ENCODE data around the gene TMEM192. TPM values are rescaled to one million over a fixed set of nuclear protein-coding genes. Genes with fewer than 3 reads are reported as not detected.
A peak's percentile ranks its signal among the peaks of the same experiment; 100 is the strongest.

Gene TMEM192
- total RNA-seq, 4 donors from 2014 or later = 11.6 to 19.1 (median 14.1) TPM

GRCh38 chr4:165151734-165152133 is 39.1 kb upstream of the TMEM192 start:
- H3K9me3 ChIP-seq = no peaks in the 10 kb centered on the region
- no peak overlapping the region for H3K27ac ChIP-seq (replicated peaks in 1 of 4)
- intact Hi-C loops (cut with DNase I) = no loop called here
- H3K27me3 ChIP-seq = no peaks in the 10 kb centered on the region
- no peak overlapping the region for H3K4me3 ChIP-seq
- no peaks in the 10 kb centered on the region for H3K36me3 ChIP-seq
- no peak for TF ChIP-seq EP300 (IDR thresholded peaks at IDR 0.05)
- no peak for TF ChIP-seq CTCF (IDR thresholded peaks at IDR 0.05)
- no peak for TF ChIP-seq POLR2AphosphoS5 (IDR thresholded peaks at IDR 0.05)
- no peak for TF ChIP-seq POLR2A (IDR thresholded peaks at IDR 0.05; ENCODE audit: low read depth)
- H3K4me1 ChIP-seq = peaks cover 0 to 6% (median 2%) of the 10 kb centered on the region in 4 donors
- peak; percentile 17 for DNase-seq (ENCODE audit: extremely low spot score)

GRCh38 chr4:165150545-165150944 is 37.9 kb upstream of the TMEM192 start:
- H3K9me3 ChIP-seq = no peaks in the 10 kb centered on the region
- peaks cover 0 to 6% (median 2%) of the 10 kb centered on the region in 4 donors for H3K4me1 ChIP-seq
- TF ChIP-seq POLR2AphosphoS5 (IDR thresholded peaks at IDR 0.05) (no peak), POLR2A (IDR thresholded peaks at IDR 0.05; ENCODE audit: low read depth) (no peak), CTCF (IDR thresholded peaks at IDR 0.05) (no peak), EP300 (IDR thresholded peaks at IDR 0.05) (no peak)
- H3K4me3 ChIP-seq = no peak overlapping the region
- no peaks in the 10 kb centered on the region for H3K27me3 ChIP-seq
- intact Hi-C loops (cut with DNase I) = no loop called here
- WGBS = 96% methylated on average over 3 of the region's 3 CpGs
- no peaks in the 10 kb centered on the region for H3K36me3 ChIP-seq
- H3K27ac ChIP-seq (replicated peaks in 1 of 4) = no peak overlapping the region
- DNase-seq (ENCODE audit: extremely low spot score) = peak; percentile 26

- Histone ChIP-seq H3K4me1 (no peaks in the 10 kb centered on the region), H3K27ac (replicated peaks in 1 of 4) (no peak overlapping the region), H3K9me3 (no peaks in the 10 kb centered on the region), H3K36me3 (no peaks in the 10 kb centered on the region), H3K4me3 (no peak overlapping the region), H3K27me3 (peaks cover 0 to 4% (median 0%) of the 10 kb centered on the region in 4 donors)
- intact Hi-C loops (cut with DNase I) = no loop called here
- DNase-seq (ENCODE audit: extremely low spot score) = peak; percentile 24
- WGBS = 84% methylated on average over 3 of the region's 3 CpGs
- TF ChIP-seq CTCF (IDR thresholded peaks at IDR 0.05) = no peak
- no peak for TF ChIP-seq POLR2A (IDR thresholded peaks at IDR 0.05; ENCODE audit: low read depth)
- no peak for TF ChIP-seq POLR2AphosphoS5 (IDR thresholded peaks at IDR 0.05)
- TF ChIP-seq EP300 (IDR thresholded peaks at IDR 0.05) = no peak
Observed at GRCh38 chr4:165138843-165139242, 26.2 kb upstream of the TMEM192 start.

GRCh38 chr4:165137205-165137604 is 24.5 kb upstream of the TMEM192 start:
- H3K27ac ChIP-seq (replicated peaks in 1 of 4) = no peak overlapping the region
- H3K4me3 ChIP-seq = no peak overlapping the region

More at GRCh38 chr4:165137205-165137604, 24.5 kb upstream of the TMEM192 start:
- intact Hi-C loops (cut with DNase I) = no loop called here
- no peaks in the 10 kb centered on the region for H3K4me1 ChIP-seq
- peaks cover 0 to 4% (median 0%) of the 10 kb centered on the region in 4 donors for H3K27me3 ChIP-seq
- TF ChIP-seq EP300 (IDR thresholded peaks at IDR 0.05) = no peak
- TF ChIP-seq POLR2A (IDR thresholded peaks at IDR 0.05; ENCODE audit: low read depth) = no peak
- TF ChIP-seq CTCF (IDR thresholded peaks at IDR 0.05) = no peak
- no peak for TF ChIP-seq POLR2AphosphoS5 (IDR thresholded peaks at IDR 0.05)
- H3K36me3 ChIP-seq = no peaks in the 10 kb centered on the region
- H3K9me3 ChIP-seq = no peaks in the 10 kb centered on the region
- peak; percentile 5 for DNase-seq (ENCODE audit: extremely low spot score)

Data from esophagus muscularis mucosa (tissue), 4 donors.